GM12878 (cell line): Measurements from ENCODE around the gene SLC20A1. TPM values are rescaled to one million over a fixed set of nuclear protein-coding genes. Genes with fewer than 3 reads are reported as not detected.

Experiments
- ATAC-seq: fragments of 200-7000 bp; cut with Tn5 transposase; 3 replicates; pipeline ENCODE4 v1.9.1; 2020; ENCODE audit warnings: mild to moderate bottlenecking, moderate library complexity
- BruUV-seq: library from RNA; stranded (reverse); fragments of 400-500 nt; replicated peaks from 2 replicates; lab custom pipeline; 2021; lab: Mats Ljungman, UMichigan
- CTCF ChIA-PET: fragments of 300-600 bp; sonication (Branson Sonifier 250); formaldehyde crosslinking; extraction: SDS; loops from one replicate; lab custom pipeline; 2021; ENCODE audit warnings: inconsistent platforms; lab: Yijun Ruan, JAX
- POLR2A ChIA-PET: fragments of 350-600 bp; formaldehyde crosslinking; extraction: SDS; loops from one replicate; lab custom pipeline; 2021; ENCODE audit warnings: inconsistent platforms; lab: Charles Lee
- RAD21 ChIA-PET: fragments of 300-600 bp; sonication (Branson Sonifier 250); formaldehyde crosslinking; loops from one replicate; lab custom pipeline; 2023; ENCODE audit warnings: antibody characterized with exemption; ENCODE audit not compliant: unreplicated experiment; lab: Charles Lee
- SMC1A ChIA-PET: fragments of 300-600 bp; sonication (Branson Sonifier 250); formaldehyde crosslinking; loops from one replicate; lab custom pipeline; 2023; ENCODE audit not compliant: unreplicated experiment, uncharacterized antibody; lab: Charles Lee
- DNase-seq: peaks from one replicate; pipeline ENCODE4 v3.0.0-alpha.2; 2011; ENCODE audit warnings: low read depth, low spot score
- FAIRE-seq: peaks from 3 replicates; lab custom pipeline; 2011; peaks lifted over from hg19 to GRCh38; lab: Jason Lieb, UNC
- H2AFZ ChIP-seq: 2 replicates; pipeline ENCODE4 v1.6.0; 2011; ENCODE audit warnings: low read depth, low read length, control low read depth; ENCODE audit not compliant: control insufficient read depth
- H3K27ac ChIP-seq: 2 replicates; pipeline ENCODE4 v1.5.1; 2011; ENCODE audit warnings: control low read depth; ENCODE audit not compliant: control insufficient read depth, insufficient read depth
- H3K27me3 ChIP-seq, 2 experiments: replicated peaks in 1 of 2; 2 replicates each; pipeline versions ENCODE4 v1.6.0 to v1.6.1; 2011; ENCODE audit warnings: low read length in 1 of 2; ENCODE audit not compliant: control insufficient read depth in 2 of 2, insufficient read depth in 2 of 2
- H3K36me3 ChIP-seq, 2 experiments: 2 replicates each; pipeline ENCODE4 v1.5.1; 2011; ENCODE audit warnings: low read length in 1 of 2; ENCODE audit not compliant: control insufficient read depth in 2 of 2, insufficient read depth in 2 of 2
- H3K4me1 ChIP-seq: 2 replicates; pipeline ENCODE4 v1.6.1; 2011; ENCODE audit warnings: mild to moderate bottlenecking, low read length, moderate library complexity, mixed read lengths; ENCODE audit not compliant: control insufficient read depth, insufficient read depth
- H3K4me2 ChIP-seq: 2 replicates; pipeline ENCODE4 v1.6.0; 2011; ENCODE audit warnings: control low read depth; ENCODE audit not compliant: control insufficient read depth, insufficient read depth
- H3K4me3 ChIP-seq: fragments of 200-600 bp; sonication (generic); 2 replicates; pipeline ENCODE4 v1.5.1; 2016
- H3K79me2 ChIP-seq: 2 replicates; pipeline ENCODE4 v1.6.0; 2011; ENCODE audit warnings: low read length; ENCODE audit not compliant: control insufficient read depth, insufficient read depth
- H3K9ac ChIP-seq: 2 replicates; pipeline ENCODE4 v1.8.0; 2011; ENCODE audit warnings: low read length, control low read depth, mixed read lengths; ENCODE audit not compliant: control insufficient read depth, insufficient read depth
- H3K9me3 ChIP-seq: replicated peaks from 3 replicates; pipeline ENCODE4 v1.5.1; 2011; ENCODE audit warnings: mild to moderate bottlenecking, low read length; ENCODE audit not compliant: control insufficient read depth, insufficient read depth
- H4K20me1 ChIP-seq: 2 replicates; pipeline ENCODE4 v1.6.0; 2011; ENCODE audit not compliant: control insufficient read depth, insufficient read depth
- CHD4 ChIP-seq: fragments of 200-600 bp; sonication (generic); IDR thresholded peaks from 2 replicates; pipeline ENCODE4 v1.6.1; 2016; ENCODE audit warnings: mild to moderate bottlenecking
- DPF2 ChIP-seq: fragments of 450-650 bp; IDR thresholded peaks from 2 replicates; pipeline ENCODE4 v1.6.1; 2017; ENCODE audit warnings: mild to moderate bottlenecking
- EED ChIP-seq: sonication (generic); IDR thresholded peaks from 2 replicates; pipeline ENCODE4 v1.6.1; 2016; ENCODE audit warnings: antibody characterized with exemption, low read depth
- EGR1 ChIP-seq, 2 experiments: IDR thresholded peaks; 1 replicate in 1 of 2; 2 replicates in 1 of 2; pipeline ENCODE4 v1.6.1; 2011 to 2012; ENCODE audit warnings: low read depth in 2 of 2, low read length in 2 of 2, borderline replicate concordance in 1 of 2, mild to moderate bottlenecking in 1 of 2, moderate library complexity in 1 of 2
- HDGF ChIP-seq: fragments of 450-650 bp; IDR thresholded peaks from 2 replicates; pipeline ENCODE4 v1.6.1; 2016; ENCODE audit warnings: antibody characterized with exemption
- MXI1 ChIP-seq: fragments of 150-350 bp; IDR thresholded peaks from 2 replicates; pipeline ENCODE4 v1.6.1; 2011; ENCODE audit warnings: low read depth, mild to moderate bottlenecking, inconsistent platforms, low read length, improper control_type of control experiment
- MYC ChIP-seq: IDR thresholded peaks from 2 replicates; pipeline ENCODE4 v1.6.1; 2011; ENCODE audit warnings: mild to moderate bottlenecking, low read length, moderate library complexity, inconsistent platforms; ENCODE audit not compliant: insufficient read depth, insufficient replicate concordance, insufficient read length, severe bottlenecking
- PAX5 ChIP-seq: IDR thresholded peaks from 2 replicates; pipeline ENCODE4 v1.6.1; 2011; ENCODE audit warnings: low read depth, low read length, borderline replicate concordance
- PBX3 ChIP-seq: IDR thresholded peaks from 2 replicates; pipeline ENCODE4 v1.6.1; 2011; ENCODE audit warnings: mild to moderate bottlenecking, low read depth, low read length, moderate library complexity; ENCODE audit not compliant: insufficient replicate concordance
- RBBP5 ChIP-seq: fragments of 200-600 bp; sonication (generic); conservative IDR thresholded peaks from 2 replicates; pipeline ENCODE4 v1.6.1; 2016
- SUPT20H ChIP-seq: IDR thresholded peaks from 2 replicates; pipeline ENCODE4 v1.6.1; 2011; ENCODE audit warnings: low read depth, mild to moderate bottlenecking, low read length, moderate library complexity, borderline replicate concordance; ENCODE audit not compliant: control insufficient read depth
- TBL1XR1 ChIP-seq: IDR thresholded peaks from 2 replicates; pipeline ENCODE4 v1.6.1; 2012; ENCODE audit warnings: low read depth, low read length, improper control_type of control experiment
- ZNF24 ChIP-seq: fragments of 450-650 bp; IDR thresholded peaks from 2 replicates; pipeline ENCODE4 v1.6.1; 2017; ENCODE audit warnings: antibody characterized with exemption, mild to moderate bottlenecking
- ZNF384 ChIP-seq: IDR thresholded peaks from 2 replicates; pipeline ENCODE4 v1.6.1; 2012; ENCODE audit warnings: low read depth, mild to moderate bottlenecking, low read length, improper control_type of control experiment, borderline replicate concordance
- WGBS: methylation state at CpG from one replicate; pipeline ENCODE4 v1.1.6; 2016; ENCODE audit warnings: low lambda C conversion rate; ENCODE audit not compliant: insufficient replicate concordance, insufficient coverage; ENCODE audit errors: missing lambda C conversion rate; 5-methylcytosine and 5-hydroxymethylcytosine counted together
- in situ Hi-C: fragments of 300-500 bp; cut with MboI; formaldehyde crosslinking; loops from 9 replicates; pipeline ENCODE4 v1.14.3; 2018; ENCODE audit warnings: mixed read lengths
- intact Hi-C: fragments of 100-400 bp; cut with micrococcal nuclease; formaldehyde crosslinking; loops from one replicate; pipeline ENCODE4 v1.14.2; 2022; ENCODE audit not compliant: unreplicated experiment
- polyA plus RNA-seq, 11 experiments: library from polyadenylated mRNA; depleted of rRNA in 4 of 11; unstranded in 6 of 11; stranded (reverse) in 5 of 11; fragments of >200 nt; fragmentation: Nextera tagmentation in 4 of 11; fragmentation: Illumina TruSeq in 1 of 11; extraction: Ambion mirVana in 4 of 11; extraction: Trizol in 1 of 11; gene quantifications; 1 replicate in 1 of 11; 2 replicates in 10 of 11; pipeline versions ENCODE4 v1.2.1 to v1.2.3, GENCODE V29; 2011 to 2016; ENCODE audit warnings: inconsistent platforms in 2 of 11, missing spikeins in 2 of 11, low read depth in 1 of 11
- total RNA-seq, 4 experiments: library from RNA; depleted of rRNA in 3 of 4; stranded (reverse); fragments of >200 nt in 3 of 4; fragmentation: Illumina TruSeq in 1 of 4; extraction: Trizol in 1 of 4; gene quantifications; 2 replicates each; pipeline versions ENCODE4 v1.2.1 to v1.2.3, GENCODE V29; 2013 to 2021
- TF ChIP-seq, protein P1 (sequence below): fragments of 450-650 bp; formaldehyde crosslinking; IDR thresholded peaks from 2 replicates; pipeline ENCODE4 v1.5.0; 2022; ENCODE audit warnings: mild to moderate bottlenecking, missing genetic modification characterization

Gene SLC20A1
- total and polyA plus RNA-seq, 10 of the 15 experiments (the other 5 are each of a cell fraction or from before 2014, with no cell fraction given) = 21.2 to 59.1 (median 43.2) TPM

DNA sequence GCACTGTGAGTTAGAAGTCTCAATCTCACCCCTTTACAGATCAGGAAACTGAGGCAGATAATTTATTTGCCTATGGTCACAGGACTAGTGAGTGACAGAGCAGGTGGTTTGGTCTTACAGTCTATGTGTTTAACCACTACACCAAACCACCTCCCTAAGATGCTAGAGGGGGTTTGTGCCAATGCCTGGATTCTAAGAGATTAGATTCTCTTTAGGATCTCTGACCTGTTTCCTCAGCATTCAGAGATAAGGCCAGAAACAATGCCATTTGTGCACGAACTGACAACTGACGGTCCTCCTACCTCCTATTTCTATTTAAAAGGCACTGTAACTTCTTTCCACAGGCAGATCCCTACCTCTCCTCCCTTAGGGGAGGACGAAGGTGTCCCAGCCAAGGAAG, 2.3 kb upstream of the SLC20A1 start:
- WGBS = 75% methylated on average over 3 of the region's 3 CpGs
- DNase-seq (no peak), ATAC-seq (no peak), FAIRE-seq (no peak)
- Histone ChIP-seq H4K20me1 (no peaks in the 10 kb centered on the region), H3K4me2 (no peak overlapping the region), H3K27ac (no peak overlapping the region), H3K9ac (no peak overlapping the region), H3K9me3 (no peaks in the 10 kb centered on the region), H3K79me2 (peaks cover 28% of the 10 kb centered on the region), H3K4me1 (peaks cover 6% of the 10 kb centered on the region), H3K36me3 (peaks cover 0 to 9% of the 10 kb centered on the region in 2 experiments; a peak in 1 of 4 replicates), H2AFZ (no peak overlapping the region), H3K4me3 (no peak overlapping the region), H3K27me3 (peaks cover 0 to 2% of the 10 kb centered on the region in 2 experiments; a peak in 1 of 4 replicates)
- intact Hi-C loops = no loop called here
- ChIA-PET CTCF (interaction anchor here (5.1 to 9.7 kb wide), 2 partner anchors 15 to 48 kb away, joined by 41 to 155 read pairs; no protein-coding TSS in a partner anchor), RAD21 (interaction anchor here (1.2 to 9.9 kb wide), 4 partner anchors 12 to 82 kb away, joined by 3 to 117 read pairs (median 44); no protein-coding TSS in a partner anchor), SMC1A (interaction anchor here (0.7 to 9.1 kb wide), 7 partner anchors 11 to 82 kb away, joined by 3 to 118 read pairs (median 6); no protein-coding TSS in a partner anchor), POLR2A (interaction anchor here (6.8 to 8.9 kb wide), 2 partner anchors 13 to 64 kb away, joined by 51 to 143 read pairs; no protein-coding TSS in a partner anchor)
- BruUV-seq = no TSS peak
- no peak for TF ChIP-seq TBL1XR1
- TF ChIP-seq RBBP5 = no peak
- no peak for TF ChIP-seq HDGF
- no peak for TF ChIP-seq EED
- no peak for TF ChIP-seq ZNF24
- no peak for TF ChIP-seq MYC
- TF ChIP-seq CHD4 = no peak
- TF ChIP-seq PBX3 = no peak
- TF ChIP-seq EGR1 (IDR thresholded peaks at IDR 0.05; ENCODE audit: borderline replicate concordance in 1 of 2, low read depth in 2 of 2, low read length in 2 of 2) = no peak
- TF ChIP-seq ZNF384 = no peak
- no peak for TF ChIP-seq PAX5
- no peak for TF ChIP-seq DPF2
- TF ChIP-seq SUPT20H = no peak
- TF ChIP-seq, protein P1, sequence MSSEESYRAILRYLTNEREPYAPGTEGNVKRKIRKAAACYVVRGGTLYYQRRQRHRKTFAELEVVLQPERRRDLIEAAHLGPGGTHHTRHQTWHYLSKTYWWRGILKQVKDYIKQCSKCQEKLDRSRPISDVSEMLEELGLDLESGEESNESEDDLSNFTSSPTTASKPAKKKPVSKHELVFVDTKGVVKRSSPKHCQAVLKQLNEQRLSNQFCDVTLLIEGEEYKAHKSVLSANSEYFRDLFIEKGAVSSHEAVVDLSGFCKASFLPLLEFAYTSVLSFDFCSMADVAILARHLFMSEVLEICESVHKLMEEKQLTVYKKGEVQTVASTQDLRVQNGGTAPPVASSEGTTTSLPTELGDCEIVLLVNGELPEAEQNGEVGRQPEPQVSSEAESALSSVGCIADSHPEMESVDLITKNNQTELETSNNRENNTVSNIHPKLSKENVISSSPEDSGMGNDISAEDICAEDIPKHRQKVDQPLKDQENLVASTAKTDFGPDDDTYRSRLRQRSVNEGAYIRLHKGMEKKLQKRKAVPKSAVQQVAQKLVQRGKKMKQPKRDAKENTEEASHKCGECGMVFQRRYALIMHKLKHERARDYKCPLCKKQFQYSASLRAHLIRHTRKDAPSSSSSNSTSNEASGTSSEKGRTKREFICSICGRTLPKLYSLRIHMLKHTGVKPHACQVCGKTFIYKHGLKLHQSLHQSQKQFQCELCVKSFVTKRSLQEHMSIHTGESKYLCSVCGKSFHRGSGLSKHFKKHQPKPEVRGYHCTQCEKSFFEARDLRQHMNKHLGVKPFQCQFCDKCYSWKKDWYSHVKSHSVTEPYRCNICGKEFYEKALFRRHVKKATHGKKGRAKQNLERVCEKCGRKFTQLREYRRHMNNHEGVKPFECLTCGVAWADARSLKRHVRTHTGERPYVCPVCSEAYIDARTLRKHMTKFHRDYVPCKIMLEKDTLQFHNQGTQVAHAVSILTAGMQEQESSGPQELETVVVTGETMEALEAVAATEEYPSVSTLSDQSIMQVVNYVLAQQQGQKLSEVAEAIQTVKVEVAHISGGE (CRISPR knock-in tag) = no peak
- no peak for TF ChIP-seq MXI1
- in situ Hi-C loops = no loop called here
